DOHH2 (cell line): ENCODE data around the gene CNTNAP2.

Experiments used
- EZH2phosphoT487 ChIP-seq: fragments of 200-600 bp; sonication (generic); IDR thresholded peaks from 2 replicates; pipeline ENCODE4 v1.6.1; 2017; ENCODE audit warnings: borderline replicate concordance, mild to moderate bottlenecking, antibody characterized with exemption, low read length, moderate library complexity, mixed read lengths
- TF ChIP-seq, protein P1 (sequence below): fragments of 200-600 bp; sonication (generic); IDR thresholded peaks from one replicate; pipeline ENCODE4 v1.5.1; 2014; ENCODE audit warnings: antibody characterized with exemption, mild to moderate bottlenecking, low read depth, low read length; ENCODE audit not compliant: poor library complexity, severe bottlenecking

- TF ChIP-seq, protein P1, sequence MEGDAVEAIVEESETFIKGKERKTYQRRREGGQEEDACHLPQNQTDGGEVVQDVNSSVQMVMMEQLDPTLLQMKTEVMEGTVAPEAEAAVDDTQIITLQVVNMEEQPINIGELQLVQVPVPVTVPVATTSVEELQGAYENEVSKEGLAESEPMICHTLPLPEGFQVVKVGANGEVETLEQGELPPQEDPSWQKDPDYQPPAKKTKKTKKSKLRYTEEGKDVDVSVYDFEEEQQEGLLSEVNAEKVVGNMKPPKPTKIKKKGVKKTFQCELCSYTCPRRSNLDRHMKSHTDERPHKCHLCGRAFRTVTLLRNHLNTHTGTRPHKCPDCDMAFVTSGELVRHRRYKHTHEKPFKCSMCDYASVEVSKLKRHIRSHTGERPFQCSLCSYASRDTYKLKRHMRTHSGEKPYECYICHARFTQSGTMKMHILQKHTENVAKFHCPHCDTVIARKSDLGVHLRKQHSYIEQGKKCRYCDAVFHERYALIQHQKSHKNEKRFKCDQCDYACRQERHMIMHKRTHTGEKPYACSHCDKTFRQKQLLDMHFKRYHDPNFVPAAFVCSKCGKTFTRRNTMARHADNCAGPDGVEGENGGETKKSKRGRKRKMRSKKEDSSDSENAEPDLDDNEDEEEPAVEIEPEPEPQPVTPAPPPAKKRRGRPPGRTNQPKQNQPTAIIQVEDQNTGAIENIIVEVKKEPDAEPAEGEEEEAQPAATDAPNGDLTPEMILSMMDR: no peak
- TF ChIP-seq EZH2phosphoT487: no peak
Measured at GRCh38 chr7:146214842-146215241, 98.2 kb downstream of the CNTNAP2 start.
